Brain pericyte (primary cell): ENCODE measurements around the gene CDK18.
"Not testable (repeated sequence)": the region's sequence is repeated elsewhere in the genome, so short reads cannot be mapped to it uniquely, and the experiment has no call there.

Source experiments
- DNase-seq: peaks from one replicate; pipeline ENCODE4 v3.0.0-alpha.2; 2012; ENCODE audit warnings: low read depth, low spot score

CDK18 gene

GRCh38 chr1:205481218-205481617 lies 23.3 kb upstream of the CDK18 start:
- DNase-seq, result no peak

GRCh38 chr1:205481629-205482151 lies 22.8 kb upstream of the CDK18 start:
- DNase-seq, result no peak

GRCh38 chr1:205482587-205482986 lies 21.9 kb upstream of the CDK18 start:
- not testable (repeated sequence) for DNase-seq

- no peak for DNase-seq
Measured at GRCh38 chr1:205483372-205483771, 21.1 kb upstream of the CDK18 start.

GRCh38 chr1:205484985-205485967 lies 19.2 kb upstream of the CDK18 start:
- DNase-seq, result no peak

DNA sequence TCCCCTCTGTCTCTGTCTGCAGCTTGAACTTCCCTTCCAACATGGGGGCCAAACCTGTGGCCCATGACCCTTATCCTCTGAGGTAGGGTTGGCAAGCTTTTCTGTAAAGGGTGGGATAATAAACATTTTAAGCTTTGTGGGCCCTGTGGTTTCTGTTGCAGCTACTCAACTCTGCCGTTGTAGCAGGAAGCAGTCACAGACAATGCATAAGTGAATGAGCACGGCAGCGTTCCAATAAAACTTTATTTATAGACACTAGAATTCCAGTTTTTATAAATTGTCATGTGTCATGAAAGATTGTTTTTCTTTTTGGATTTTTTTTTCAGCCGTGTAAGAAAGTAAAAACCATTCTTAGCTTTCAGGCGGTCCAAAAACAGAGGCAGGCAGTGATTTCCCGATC lies 18.2 kb upstream of the CDK18 start:
- DNase-seq, result no peak

- DNase-seq, result no peak
Measured at GRCh38 chr1:205488074-205488723, 16.3 kb upstream of the CDK18 start.

GRCh38 chr1:205491794-205492193 lies 12.7 kb upstream of the CDK18 start:
- no peak for DNase-seq

GRCh38 chr1:205492201-205492667 lies 12.2 kb upstream of the CDK18 start:
- DNase-seq, result no peak

DNA sequence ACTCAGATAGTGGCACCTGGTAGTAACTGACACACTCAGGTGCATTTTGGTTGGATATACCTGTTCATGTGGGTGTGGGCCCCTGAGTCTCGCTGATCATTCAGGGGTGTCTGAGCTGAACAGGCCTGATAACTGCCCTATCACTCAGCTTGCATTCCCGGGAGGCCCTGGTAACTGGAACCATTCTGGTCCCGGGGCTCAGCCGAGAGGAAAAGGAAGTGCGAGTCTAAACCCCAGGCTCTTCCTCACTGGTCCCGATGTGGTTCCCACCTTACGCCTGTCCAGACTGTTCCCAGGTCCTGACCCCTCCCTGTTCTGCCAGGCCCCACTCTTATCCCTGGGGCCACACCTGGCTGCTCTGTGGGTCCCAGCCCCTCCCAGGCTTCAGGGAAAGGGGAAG lies 11.7 kb upstream of the CDK18 start:
- no peak for DNase-seq

- DNase-seq, result peak; percentile 64
Measured at GRCh38 chr1:205493241-205494085, 11.0 kb upstream of the CDK18 start.

DNA sequence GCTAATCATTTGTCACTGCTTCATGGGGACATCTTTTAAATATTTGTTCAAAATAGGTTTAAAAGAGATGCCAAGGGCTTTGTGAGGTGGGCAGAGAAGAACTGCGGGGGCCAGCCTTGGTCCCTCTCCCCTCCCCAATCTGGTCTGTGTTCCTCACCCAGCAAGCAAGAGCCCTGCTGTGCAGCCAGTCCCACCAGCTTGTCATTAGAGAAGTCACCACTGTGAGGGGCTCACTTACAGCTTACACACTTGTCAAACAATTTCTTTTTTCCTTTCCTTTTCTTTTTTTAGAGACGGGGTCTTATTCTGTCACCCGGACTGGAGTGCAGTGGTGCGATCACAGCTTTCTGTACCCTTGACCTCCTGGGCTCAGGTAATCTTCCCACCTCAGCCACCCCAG lies 10.4 kb upstream of the CDK18 start:
- DNase-seq, result no peak

DNA sequence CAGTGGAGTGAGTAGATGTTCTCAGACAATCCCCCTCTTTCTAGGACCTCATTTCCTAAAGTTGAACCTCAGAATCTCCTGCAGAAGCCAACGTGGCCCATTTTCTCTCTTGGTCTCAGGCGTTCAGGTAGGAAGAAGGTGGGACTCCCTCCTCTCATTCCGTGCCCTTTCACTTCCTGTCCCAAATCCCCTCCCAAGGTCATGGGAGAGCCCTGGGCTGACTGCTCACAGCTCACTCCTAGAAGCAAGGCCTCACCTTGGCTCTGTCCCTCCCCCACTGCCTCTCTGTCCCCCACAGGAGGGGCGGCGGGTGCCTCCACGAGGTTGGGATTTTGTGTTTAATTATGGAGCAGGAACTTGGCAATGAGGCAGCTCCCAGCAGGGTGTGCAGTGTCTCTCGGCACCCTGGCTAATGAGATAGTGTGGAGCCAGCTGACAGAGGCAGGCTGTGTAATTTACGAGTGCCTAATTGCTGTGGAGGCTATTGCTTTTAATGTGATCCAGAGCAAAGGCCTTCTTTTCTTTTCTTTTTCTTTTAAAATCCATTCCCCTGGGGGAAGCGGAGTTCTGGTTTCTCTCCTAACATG lies 9.1 kb upstream of the CDK18 start:
- DNase-seq, result no peak

GRCh38 chr1:205496661-205497060 lies 7.8 kb upstream of the CDK18 start:
- no peak for DNase-seq

DNA sequence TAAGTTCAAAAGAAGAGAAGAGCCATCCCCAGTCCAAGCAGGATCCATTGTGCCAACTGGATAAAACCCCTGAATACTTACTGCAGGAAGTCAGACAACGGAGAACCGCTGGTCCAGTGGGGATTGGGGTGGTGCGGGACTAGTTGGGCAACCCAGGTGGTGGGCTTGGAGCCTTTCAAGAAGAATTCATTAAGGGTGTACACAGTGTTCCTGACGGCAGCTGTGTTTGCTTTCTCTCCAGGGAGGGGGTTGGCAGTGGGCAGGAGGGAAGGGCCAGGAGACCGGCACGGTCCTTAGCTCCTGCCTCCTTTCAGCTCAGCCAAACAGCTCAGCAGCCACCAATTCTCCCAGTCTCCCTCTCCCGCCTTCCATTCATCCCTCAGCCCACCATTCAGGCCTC lies 7.1 kb upstream of the CDK18 start:
- no peak for DNase-seq

- DNase-seq, result no peak
Measured at GRCh38 chr1:205499789-205500188, 4.7 kb upstream of the CDK18 start.

- no peak for DNase-seq
Measured at GRCh38 chr1:205500240-205501233, 3.9 kb upstream of the CDK18 start.

DNA sequence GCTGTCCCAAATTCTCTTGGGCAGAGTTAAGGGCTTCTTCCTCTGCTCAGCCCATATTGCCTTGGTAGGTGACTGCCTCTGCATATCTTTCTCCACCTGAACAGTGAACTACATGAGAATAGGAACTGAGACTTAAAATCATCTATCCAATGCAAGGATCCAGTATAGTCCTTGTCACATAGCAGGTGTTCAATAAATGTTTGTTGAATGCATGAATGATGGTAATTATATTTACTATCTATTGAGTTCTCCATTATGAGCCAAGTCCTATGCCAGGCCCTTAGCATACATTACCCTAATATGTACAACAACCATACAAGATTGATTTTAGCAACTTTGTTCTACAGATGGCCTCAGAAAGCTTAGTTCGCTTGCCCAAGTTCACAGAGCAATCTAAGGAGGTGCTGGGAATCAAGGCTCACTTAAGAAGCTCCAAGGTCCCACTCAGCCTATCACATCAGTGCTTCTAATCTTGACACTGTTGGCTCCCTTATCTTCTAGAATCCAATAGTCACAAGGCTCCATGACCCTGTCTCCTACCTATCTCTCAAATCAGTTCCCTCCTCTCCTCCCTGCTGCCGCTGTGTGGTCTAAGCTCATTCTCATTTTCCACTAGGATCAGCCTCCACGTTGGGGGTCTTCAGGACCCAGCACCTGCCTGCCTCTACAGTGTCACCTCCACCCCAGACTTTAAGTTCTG lies 2.2 kb upstream of the CDK18 start:
- no peak for DNase-seq

GRCh38 chr1:205502992-205503391 lies 1.5 kb upstream of the CDK18 start:
- no peak for DNase-seq
